ENCODE results near the gene SAPCD2.

The SAPCD2 gene

GRCh38 chr9:137020771-137021567 is 49.4 kb downstream of the SAPCD2 start:
- no peak for DNase-seq (ENCODE audit: extremely low read depth in 1 of 2, low read depth in 1 of 2)

- no peak for DNase-seq (ENCODE audit: extremely low read depth in 1 of 2, low read depth in 1 of 2)
Measured at GRCh38 chr9:137019891-137020683, 50.3 kb downstream of the SAPCD2 start.

DNA sequence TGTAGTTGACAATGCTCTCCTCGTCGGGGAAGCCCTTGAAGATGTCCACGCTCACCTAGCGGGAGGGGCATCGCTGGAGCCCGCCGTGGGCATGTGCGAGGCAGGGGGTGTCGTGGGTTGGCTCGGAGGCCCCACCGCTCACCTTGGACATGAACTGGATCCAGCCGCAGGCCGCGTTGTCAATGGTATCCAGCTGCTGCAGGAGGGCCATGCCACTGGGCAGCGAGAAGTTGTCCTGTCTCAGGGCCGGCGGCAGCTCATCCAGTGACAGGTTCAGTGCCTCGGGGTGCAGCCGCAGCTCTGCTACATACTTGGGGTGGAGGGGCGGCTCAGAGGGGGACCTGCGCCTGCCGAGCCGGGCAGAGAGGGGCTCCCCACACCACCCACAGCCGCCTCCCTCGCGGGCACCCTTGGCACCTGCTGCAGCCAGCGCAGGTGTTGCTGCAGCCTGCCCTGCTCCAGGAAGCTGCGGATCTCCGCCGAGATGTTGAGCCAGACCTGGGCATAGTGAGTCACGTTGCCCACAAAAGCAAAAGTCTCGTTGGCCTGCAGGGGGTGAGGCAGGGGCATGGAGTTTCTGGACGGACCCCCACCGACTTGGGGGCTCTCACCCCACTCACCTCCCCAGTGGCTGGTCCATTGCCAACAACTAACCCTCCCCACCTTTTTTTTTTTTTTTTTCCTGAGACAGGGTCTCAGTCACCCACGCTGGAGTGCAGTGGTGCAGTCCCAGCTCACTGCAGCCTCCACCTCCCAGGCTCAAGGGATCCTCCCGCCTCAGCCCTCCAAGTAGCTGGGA is 51.4 kb downstream of the SAPCD2 start:
- no peak for DNase-seq (ENCODE audit: extremely low read depth in 1 of 2, low read depth in 1 of 2)

GRCh38 chr9:137017791-137018497 is 52.4 kb downstream of the SAPCD2 start:
- DNase-seq (ENCODE audit: extremely low read depth in 1 of 2, low read depth in 1 of 2) = no peak

DNA sequence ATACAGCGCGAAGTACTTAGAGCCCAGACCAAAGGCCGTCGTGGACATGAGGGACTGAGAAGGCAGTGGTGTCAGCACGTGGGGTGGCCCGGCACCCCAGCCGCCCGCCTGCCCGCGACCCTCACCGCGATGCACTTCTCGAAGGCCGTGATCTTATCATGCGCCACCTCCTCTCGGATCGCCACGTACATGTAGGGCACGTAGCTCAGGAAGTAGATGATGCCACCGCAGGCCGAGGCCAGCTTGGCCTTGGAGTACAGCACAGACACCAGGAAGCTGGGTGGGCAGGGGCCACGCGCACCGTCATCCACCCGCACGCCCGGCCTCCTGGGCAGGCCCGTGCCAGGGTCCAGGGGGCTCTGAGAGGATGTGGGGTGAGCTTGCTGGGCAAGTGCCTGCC is 53.3 kb downstream of the SAPCD2 start:
- no peak for DNase-seq (ENCODE audit: extremely low read depth in 1 of 2, low read depth in 1 of 2)

DNA sequence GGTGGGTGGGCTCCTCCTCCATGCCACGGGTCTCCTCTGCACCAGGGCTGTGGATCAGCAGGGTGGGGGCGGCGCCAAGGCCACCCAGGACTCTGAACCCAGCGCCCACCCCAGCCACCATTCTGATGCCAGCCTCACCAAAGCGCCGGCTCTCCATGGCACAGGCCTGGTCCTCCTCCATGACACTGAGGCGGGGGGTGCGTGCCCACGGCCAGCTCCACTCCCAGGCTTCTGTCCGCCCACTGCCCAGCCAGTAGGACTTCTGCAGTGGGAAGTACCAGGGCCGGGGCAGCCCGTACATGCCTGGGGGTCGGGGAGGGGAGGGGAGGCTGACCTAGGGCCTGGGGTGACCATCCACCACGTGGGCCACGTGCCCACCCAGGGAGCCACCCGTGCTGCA is 53.9 kb downstream of the SAPCD2 start:
- DNase-seq (ENCODE audit: extremely low read depth in 1 of 2, low read depth in 1 of 2) = no peak

GRCh38 chr9:137015976-137016375 is 54.4 kb downstream of the SAPCD2 start:
- DNase-seq (ENCODE audit: extremely low read depth in 1 of 2, low read depth in 1 of 2) = no peak

DNA sequence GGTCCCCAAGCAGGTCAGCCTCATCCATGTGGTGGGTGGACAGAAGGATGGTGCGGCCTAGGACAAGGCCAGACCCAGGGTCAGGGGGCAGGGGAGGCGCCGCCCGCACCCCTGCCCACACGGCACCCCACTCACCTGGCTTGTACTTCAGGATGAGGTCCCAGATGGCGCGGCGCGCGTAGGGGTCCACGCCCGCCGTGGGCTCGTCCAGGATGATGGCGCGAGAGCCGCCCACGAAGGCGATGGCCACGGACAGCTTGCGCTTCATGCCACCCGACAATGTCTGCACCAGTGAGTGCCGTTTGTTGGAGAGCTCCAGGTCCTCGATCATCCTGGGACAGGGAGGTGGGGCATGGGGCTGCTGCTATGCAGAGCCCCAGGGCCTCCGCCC is 54.8 kb downstream of the SAPCD2 start:
- no peak for DNase-seq (ENCODE audit: extremely low read depth in 1 of 2, low read depth in 1 of 2)

DNA sequence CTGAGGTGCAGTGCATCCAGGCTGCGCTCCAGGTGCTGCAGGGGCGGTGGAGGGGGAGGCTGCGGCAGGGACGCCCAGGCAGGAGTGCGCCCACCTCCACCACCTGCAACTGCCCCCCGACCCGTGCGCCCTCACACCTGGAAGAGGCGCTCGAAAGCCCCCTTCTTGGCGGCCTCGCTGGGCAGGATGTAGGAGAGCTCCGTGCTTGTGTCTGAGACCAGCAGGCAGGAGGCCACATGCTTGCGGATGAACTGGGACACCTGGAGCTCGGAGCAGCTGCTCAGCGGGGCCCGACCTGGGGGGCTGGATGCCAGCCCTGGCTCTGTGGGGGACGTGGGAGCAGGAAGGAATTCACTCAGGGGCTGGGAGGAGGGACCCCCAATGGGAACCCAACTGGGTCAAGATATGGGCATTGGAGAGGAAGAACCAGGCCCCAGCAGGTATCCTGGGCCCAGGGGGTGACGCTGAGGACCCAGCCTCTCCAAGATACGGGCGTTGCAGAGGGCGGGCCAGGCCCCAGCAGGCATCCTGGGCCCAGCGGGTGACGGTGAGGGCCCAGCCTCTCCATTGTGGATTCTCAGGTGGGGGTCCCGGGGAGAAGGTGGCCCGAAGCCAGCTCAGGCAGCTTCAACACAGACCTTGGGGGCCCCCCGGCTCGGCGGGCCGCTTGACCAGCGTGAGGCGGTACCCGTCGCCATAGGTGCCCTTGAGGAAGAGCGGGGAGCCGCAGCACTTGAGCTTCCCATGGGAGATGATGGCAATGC is 55.4 kb downstream of the SAPCD2 start:
- DNase-seq (ENCODE audit: extremely low read depth in 1 of 2, low read depth in 1 of 2) = no peak

DNA sequence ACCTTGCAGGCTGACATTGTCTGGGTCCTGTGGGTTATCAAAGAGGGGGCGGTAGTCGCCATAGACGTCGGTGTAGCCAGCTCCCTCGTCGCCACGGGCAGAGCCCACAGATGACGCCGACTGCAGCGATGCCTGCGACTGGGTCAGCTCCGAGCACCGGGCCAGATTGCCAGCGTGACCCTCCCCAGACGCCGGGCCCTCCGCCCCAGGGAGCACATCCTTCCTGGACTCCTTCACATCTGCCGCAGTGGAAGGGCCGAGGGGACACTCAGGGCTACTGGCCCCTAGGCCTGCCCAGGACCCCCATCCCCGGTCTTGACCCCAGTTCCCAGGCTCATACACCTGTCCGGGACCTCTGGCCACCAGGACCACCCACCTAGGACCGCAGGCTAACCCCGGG is 56.2 kb downstream of the SAPCD2 start:
- no peak for DNase-seq (ENCODE audit: extremely low read depth in 1 of 2, low read depth in 1 of 2)

DNA sequence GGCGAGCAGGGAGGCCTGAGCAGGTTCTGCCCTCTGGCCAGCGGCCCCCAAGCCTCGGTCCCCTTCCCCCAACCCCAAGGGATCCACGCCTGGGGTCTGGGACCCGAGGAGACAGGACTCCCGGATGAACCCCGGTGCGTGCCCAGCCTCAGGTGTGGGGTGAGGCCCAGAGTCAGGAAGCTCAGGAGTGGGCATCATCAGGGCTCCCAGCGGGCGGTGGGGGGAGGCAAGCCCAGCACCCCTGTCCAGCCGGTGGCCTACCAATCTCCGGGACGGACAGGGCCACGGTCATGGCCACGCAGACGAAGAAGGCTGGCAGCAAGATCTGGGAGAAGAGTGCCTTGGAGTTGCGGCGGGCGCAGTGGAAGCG is 56.8 kb downstream of the SAPCD2 start:
- DNase-seq (ENCODE audit: extremely low read depth in 1 of 2, low read depth in 1 of 2) = no peak

DNA sequence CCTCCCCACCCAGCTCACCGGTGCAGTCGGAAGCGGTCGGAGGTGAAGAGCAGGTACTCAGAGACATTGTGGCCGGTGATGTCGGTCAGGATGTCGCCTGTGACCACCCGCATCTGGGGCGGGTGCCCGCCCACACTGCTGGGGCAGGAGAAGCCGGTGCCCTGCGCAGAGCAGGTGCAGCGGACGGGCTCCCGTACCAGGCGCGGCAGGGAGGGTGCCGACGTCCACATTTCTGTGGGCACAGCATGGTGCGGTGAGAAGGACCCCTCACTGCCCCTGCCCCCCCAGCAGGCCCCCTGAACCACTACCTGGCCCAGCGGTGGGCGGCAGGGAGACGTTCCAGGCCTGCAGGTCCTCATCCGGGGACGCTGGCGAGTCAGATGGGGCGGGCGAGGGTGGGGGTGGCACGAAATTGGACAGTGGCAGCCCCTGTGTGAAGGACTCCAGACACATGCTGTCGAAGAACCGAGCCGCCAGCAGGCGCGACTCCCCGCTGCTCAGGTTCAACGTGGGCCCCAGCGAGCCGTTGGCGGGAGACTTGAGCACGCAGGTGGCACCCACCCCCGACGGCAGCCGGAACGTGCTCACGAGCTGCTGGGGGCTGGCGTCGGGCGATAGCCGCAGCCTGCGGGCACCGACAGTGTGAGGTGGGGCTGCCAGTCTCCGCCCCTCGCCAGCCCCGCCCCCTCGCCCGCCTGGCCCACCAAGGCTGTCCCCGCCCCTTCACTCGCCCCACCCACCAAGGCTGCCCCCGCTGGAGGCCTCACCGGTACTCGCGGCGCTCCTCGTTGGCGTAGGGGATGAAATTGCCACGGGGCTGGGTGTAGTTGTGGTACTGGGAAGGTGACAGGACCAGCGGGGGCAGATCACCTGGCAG is 57.4 kb downstream of the SAPCD2 start:
- no peak for DNase-seq (ENCODE audit: extremely low read depth in 1 of 2, low read depth in 1 of 2)
